Measurements from ENCODE around the gene SMAD3.
"Not testable (repeated sequence)": the region's sequence is repeated elsewhere in the genome, so short reads cannot be mapped to it uniquely, and the experiment has no call there.

Gene SMAD3

DNA sequence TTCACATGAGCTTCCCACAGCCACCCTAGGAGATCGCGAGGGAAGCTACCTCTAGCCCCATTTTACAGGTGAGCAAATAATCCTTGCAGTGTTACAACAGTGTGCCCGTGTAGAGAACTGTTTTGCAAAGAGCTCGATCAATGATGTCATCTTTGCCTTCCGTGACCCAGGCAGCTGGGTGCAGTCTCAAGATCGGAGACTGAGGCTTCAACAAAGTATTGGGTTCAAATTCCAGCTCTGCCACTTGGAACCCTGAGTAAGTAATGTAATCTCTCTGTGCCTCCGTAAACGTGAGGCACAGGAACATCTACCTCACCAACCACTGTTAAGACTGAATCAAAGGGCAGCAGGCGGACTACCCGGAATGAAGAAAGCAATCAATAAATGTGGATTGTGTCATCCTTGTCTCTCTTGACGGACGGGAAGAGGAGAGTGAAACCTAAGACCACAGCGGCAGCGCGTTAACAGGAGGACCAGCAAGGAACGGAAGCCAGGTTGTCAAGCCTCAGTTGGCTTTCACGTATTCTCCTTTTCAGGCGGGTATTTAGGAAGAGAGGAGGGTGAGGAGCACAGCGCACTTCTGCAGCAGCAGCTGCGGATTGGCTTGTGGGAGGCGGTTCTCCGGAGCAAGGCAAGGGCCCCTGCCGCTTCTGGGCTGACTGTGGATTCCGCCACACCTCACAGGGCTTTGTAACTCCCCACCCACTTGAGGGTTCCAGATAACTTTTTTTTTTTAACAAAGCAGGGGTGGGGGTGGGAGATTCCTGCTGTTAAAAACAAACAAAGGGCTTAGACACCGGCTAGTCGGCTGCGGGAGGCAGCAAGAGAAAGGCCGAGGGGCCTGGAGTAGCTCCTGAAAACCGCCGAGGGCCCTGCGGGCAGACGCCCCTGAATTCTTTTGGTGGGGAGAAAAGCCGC is 1.5 kb upstream of the SMAD3 start:
- DNase-seq: no peak

DNA sequence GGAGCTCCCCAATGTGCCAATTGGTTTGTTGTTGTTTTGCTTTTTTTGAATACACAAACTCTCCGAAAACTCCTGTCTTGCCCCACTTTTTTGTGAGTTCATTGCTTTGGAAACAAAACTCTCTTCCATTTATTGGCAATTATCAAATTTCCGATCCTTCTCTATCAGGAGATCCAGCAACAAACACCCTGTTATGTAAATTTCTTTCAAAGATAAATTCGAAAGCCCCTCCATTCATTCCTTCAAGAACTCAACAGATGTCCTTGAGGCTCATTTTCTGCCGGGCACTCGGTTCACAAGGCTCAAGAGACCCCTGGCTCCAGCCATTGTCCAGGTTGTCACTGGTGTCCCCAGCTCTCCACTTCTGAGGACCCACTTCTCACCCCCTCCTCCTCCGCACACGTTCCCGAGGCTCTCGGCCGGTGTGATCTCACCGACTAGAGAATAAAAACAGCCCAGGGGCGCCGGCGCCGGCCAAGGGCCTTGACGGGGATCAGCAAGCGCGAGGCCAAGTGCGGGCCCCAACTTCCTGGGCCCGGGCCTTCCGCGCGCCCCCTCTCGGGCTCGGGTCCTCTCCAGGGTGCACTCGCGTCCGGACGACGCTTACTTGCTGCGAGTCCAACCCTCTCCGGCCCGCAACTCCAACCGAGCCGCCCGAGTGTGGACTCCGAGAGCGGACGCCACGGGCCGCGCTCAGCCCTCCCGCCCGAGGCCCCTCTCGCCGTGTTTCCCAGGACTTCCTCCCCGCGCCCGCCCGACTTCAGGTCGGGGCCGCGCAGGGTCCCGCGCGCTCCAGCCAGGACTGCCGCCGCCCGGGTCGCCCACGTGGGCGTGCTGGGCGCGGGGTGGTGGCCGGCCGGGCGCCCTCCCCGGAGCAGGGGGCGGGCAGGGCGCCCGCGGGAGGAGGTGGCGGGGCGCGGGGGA is 533 bp upstream of the SMAD3 start:
- DNase-seq: no peak

DNA sequence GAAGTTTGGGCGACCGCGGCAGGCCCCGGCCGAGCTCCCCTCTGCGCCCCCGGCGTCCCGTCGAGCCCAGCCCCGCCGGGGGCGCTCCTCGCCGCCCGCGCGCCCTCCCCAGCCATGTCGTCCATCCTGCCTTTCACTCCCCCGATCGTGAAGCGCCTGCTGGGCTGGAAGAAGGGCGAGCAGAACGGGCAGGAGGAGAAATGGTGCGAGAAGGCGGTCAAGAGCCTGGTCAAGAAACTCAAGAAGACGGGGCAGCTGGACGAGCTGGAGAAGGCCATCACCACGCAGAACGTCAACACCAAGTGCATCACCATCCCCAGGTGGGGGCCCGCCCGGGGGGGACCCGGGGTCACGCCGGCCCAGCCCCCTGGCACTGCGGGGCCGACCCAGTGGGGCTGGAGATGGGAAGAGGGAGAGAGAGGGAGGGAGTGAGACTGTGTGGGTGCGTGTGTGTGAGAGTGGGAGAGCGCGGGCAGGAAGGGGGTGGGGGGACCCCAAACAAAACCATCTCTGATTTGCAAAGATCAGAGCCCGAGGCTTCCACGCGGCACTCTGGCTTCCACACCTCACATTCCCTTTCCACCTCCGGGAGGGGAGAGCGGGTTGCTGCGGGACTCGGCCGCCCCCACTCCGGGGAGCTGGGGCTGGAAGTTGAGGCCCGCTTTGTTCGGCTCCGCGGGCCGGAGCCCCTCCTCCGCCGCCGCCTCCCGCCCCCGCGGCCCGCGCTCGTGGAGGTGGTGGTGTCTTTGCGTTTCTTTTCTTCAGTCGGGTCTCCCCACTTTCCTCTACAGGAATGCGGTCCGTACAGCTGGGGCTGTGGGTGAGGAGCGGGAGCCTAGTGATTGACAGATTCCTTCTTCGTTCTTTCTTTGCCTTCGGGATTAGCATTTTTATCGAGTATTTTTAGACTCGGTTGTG is 898 bp downstream of the SMAD3 start:
- no peak for DNase-seq

DNA sequence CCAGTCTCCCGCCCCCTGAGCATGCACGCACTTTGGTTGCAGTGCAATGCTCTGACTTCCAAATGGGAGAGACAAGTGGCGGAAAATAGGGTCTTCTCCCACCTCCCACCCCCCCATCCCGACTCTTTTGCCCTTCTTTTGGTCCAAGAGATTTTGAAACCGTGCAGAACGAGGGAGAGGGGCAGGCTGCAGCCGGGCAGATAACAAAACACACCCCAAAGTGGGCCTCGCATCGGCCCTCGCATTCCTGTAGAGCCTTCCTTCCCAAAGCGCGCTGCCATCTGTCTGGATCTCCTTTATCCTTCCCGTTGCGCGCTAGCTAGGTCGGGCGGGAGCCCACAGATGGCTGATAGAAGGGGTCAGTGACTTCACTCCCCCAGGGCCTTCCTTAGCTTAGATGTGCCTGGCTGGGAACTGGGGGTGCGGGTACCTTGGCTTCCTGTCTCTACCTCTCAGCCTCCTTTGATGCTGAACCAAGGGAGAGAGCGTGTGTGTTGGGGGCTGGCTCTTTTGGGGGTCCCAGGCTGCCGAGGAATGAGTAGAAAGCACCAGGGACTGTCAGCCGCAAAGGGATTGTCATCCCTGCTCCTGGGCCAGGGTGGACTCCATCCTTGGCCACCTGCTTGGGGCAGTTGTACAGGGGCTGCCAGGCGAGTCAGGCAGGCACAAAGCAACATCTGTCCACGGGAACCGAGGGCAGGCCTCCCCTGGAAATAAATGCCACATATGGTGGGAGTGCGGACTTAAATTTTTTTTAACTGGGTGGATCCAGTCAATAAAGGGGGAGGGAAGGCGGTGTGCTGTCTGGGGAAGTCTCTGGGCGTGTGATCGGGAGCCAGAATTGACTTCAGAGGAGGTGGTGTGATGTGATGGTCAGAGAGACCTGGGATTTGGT is 1.8 kb downstream of the SMAD3 start:
- DNase-seq: no peak

DNA sequence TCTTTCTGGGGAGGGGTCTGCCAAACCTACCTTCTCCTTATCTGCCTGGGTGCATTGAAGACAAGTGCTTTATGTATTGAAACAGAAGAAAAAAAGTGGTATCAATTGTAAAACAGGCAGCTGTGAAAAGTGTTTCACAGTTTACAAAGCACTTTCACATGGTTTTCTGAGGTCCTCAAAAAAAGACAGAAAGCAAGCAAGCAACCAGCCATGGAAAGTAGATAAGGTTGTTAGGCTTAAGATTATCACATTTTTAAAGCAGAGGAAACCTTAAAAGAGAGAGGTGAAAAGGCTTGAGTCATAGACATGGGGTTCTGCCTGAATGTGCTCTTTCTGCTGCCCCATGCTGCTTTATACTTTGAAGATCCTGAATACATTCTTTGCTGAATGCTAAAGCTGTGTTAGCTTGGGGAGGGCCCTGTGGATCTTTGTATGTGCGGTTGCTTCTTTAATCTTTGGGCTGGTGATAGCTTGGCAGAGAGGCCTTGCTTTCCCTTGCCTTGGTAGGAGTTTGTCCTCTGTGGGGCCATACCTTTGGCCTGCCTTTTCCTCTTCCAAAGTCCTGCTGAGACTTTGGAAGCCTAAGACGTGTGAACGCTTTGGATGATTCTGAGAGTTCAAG is 2.6 kb downstream of the SMAD3 start:
- no peak for DNase-seq

DNA sequence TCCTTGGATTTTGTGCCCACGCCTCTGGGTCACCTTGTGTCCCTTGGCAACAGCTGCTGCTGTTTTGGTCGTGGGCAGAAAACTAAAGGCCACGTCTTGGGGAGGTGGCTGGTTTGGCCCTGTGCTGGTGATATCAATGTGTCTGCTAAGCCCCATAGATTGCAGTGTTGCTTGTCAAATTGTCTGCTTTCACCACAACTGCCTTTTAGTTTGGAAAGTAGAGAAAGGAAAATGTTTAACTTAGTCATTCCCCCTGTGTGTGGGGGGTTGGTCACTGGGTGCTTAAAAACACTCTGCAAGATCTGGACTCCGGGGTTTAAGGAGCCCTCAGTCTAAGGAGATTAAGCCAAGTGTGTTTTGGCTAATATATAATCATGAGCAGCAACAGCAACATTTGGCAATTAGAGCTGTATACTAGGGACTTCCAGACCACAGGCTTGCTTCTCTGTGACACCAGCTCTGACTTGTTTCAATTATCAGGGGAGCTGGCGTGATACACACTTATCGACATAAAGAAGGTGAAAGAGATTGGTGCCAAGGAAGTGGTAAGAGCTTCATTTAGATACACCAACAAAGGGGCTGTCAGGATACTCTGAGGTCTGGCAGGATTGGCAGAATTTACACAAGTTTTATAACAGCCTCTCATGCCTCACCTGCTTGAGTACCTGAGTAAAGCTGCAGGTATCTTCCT is 3.5 kb downstream of the SMAD3 start:
- no peak for DNase-seq

DNA sequence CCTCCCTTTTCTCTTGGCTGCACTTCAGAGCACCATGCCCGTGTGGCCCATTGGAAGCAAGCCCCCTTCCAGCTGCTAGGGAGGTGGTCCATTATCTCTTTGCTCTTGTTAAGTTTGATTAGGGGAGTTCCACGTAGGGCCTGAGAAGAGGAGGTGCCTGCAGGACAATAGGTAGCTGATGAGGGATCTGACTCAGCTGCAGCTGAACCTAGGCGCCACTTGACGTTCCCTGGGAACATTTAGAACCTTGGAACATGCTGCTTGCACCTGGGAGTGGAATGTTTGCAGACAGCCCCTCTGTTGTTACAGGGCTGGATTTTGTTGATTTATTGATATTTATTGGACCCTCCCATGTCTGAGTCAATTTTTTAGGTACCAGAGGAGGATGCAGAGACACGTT is 4.7 kb downstream of the SMAD3 start:
- DNase-seq: no peak

DNA sequence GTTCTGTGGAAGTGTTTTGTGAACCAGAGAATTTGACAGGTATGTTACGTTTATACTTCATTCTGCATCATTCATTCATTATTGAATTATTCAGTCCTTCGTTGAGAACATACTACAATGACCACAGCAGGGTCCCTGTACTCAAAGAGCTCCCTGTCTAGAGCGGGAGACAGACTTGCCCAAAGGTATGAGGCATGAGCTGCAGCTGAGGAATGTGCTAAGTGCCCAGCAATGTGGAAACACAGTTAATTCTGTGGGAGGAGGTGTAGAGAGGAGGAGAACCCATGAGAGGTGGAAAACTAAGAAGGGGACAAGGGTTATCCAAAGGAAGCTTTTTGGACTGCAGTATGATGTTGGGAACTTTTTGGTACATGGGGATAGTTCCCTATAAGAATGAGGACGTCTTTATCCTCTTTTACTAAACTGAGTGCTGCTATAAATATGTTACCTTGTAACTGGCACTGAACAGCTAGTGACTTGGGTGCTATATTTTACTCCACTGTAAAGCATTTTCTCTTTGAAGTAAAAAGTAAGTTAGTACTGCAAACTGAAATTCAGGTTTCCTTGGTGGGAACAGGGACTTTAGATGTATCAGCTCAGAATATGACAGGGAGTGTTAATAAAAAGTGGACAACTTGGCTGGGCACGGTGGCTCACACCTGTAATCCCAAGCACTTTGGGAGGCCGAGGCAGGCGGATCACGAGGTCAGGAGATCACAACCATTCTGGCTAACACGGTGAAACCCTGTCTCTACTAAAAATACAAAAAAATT is 5.7 kb downstream of the SMAD3 start:
- no peak for DNase-seq

DNA sequence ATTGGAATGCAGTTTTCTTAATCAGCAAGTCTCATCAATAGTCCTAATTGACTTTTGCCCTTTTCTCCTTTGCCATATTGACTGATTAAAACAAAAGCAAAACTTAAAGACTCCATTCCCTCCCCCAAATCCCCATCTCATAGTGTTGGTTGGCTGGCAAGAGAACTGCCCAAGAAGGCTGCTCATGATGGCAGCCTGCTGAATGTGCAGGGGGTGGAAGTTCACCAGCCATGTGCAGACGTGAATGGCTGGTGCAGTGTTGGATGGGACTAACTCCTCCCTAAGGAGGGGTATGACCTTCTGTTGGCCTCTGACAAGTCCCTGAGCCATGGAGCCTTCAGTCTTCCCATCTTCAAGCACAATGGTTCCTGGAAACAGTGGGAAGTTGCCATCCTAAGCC is 7.0 kb downstream of the SMAD3 start:
- DNase-seq: no peak

DNA sequence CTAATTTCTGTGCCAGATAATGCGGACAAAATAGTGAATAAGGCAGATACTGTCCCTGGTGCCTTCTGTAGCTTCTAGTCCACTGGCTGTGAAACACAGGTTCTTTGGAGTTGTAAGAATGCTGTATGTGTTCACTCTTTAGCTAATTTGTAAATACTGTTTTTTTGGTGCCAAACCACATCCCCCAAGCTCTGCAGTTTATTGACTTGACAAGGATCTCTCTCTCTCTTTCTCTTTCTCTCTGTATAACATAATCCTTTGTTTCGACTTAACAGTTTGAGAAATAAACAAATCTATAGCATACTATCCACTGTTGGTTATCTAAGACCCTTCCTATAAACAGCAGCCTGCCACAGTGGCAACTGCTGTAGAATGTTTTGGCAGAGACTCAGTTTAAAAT is 7.6 kb downstream of the SMAD3 start:
- no peak for DNase-seq

DNA sequence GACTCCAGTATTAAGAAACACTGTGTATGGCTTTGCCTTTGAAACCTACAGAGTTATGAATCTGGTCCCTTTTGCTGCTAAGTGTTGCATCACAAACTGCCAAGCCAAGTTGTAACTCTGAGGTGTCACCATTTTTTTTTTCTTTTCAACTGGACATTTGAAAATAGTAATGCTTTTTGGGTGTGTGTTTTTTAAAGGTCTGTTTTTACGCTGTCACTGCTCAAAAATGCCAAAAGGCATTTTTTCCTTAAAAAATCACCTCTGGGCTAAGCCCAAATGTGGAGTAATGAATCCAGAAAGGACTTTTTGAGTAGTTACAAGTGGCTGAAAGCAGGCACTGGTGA is 9.5 kb downstream of the SMAD3 start:
- DNase-seq: no peak

DNA sequence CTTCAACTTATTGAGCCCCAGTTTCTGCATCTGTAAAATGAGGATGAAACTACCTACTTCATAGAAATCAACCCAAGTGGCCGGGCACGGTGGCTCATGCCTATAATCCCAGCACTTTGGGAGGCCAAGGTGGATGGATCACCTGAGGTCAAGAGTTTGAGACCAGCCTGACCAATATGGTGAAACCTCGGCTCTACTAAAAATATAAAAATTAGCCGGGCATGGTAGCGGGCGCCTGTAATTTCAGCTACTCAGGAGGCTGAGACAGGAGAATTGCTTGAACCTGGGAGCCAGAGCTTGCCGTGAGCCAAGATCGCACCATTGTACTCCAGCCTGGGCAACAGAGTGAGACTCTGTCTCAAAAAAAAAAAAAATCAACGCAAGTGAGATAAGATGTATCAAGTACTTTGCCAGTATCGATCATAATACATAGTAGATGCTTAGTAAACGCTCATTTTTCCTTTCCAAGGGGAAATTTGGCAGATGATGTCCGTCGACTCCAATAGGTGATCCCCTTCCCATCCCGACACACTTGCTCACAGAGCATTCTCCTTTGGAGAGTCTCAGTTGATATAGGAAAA is 10.2 kb downstream of the SMAD3 start:
- DNase-seq: not testable (repeated sequence)

DNA sequence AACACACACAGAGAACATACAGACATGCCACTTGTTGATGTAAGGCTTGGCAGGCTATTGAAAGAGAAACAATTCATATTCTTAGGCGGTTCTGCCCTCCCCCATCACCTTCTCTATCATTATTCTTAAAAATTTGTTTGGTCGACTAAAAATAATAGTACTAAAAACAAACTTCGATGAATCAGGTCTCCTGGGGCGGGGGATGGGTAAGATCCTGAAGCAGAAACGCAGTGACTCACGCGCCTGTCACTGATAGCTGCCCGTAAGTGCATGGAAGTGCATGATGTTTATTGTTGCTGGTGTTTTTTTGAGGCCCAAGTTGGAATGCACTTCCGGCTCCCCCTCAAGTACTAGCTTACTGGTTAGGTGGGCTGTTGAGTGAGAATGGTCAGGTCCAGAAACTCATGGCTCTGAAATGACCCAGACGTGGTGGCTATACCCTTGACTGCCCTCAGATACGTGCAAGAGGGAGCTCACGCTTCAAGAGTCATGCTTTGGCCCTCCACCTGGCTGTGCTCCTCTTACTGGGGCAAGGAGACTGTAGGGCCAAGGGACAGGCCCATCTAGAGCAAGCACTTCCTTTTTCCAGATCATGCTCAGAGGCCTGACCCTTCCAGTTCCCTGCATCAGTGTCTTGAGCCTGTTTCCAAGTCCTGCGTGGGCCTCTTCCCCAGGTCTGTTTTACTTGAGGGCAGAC is 10.9 kb downstream of the SMAD3 start:
- DNase-seq: no peak

DNA sequence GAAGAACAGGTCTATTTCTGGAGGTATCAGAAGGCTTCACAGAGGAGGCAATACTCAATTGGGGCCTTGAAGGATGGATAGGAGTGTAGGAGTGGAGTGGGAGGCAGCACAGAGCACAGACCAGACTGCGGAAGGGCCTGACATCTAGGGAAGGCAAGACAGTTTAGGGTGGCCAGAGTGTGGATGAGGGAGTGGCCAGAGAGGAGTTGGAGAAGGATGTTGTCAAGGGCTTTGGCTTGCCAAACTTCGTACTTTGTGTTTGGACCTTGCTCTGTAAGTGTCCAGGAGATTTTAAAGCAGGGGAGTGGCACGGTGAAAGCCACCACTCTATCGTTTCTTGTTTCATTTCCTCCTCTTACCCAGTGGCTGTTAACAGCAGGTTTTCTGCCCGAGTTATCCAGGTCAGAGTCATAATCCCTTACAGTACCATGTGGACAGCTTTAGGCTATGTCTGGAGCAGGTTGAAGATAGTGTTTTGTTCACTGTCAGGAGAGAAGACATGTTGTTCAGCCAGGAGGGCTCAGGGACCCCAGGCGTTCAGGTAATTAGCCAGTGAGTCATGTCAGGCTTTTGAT is 12.3 kb downstream of the SMAD3 start:
- no peak for DNase-seq

DNA sequence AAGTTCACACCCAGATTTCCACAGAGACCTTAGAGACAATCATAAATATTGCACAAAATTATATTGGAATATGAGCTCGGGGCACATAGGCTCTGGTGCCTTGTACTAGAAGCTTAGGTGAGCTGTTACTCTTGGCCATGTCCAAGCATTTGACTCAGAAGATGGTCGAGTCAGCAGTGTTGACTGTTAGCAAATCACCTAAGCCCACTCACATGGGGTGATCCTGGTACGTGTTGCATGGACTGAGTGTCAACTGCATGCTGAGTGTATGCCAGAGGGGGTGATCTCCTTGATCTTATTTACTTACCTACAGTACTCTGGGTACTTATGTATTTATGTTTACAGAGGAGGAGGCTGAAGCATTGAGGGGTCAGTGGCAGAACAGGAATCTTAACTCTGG is 14.0 kb downstream of the SMAD3 start:
- no peak for DNase-seq

DNA sequence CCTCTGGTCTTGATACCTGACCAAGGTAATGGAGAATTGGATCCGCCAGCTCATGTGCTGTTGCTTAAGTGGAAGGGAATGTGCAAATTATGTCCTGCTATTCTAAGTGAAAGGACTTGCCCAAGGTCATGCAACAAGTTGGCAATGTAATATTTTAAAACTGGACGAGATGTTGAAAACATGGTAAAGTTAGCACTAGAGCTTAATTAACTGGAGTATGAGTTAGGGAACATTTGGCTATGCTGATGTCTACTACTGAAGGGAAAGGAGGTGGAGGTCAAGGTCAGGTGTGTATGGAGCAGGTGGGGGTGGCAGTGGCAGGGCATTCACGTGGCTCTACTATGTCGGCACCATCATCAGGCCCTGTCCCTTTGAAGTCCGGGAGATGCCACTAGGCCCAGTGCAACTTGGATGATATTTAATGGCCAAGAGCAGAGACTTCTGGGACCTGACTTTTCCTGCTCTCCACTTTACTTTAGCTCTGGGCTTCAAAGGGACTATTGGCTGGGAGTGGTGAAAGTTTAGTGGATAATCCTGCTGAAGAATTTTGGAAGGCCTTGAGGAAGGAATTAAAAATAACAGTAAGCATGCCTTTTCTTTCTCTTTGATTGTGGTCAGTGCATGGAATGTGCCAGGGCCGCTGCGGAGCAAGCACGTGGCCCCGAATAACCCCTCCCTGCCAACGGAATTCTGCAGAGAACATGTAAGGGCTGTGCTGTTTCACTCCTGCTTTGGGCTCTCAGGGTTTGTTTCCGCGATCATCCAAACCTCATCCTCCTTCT is 14.9 kb downstream of the SMAD3 start:
- no peak for DNase-seq

DNA sequence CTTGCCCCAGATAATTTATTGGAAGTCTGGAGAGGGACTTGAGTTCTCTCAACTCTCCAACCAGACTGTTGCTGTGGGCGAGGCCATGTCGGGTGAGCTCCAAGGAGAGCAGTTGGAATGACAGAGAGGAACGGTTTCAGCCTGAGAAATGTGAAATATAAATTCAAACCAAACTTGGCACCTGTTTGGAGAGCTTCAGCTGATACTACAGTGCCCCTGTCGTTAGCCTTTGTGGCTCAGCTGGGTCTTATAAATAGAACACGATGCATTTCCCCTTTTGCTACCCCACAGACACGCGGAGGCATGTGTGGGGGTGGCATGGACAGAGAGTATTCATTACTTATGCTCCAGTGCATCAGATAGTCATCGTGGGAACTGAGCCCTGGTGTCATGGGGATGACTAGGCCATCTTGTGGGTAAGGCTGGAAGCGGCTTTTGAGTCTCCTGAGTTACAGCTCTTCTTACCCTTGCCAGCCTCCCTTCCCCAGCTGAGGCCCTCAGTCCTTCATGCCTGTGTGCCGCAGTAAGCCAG is 15.6 kb downstream of the SMAD3 start:
- no peak for DNase-seq
